Measurements from ENCODE around the gene ROR1. TPM values are rescaled to one million over a fixed set of nuclear protein-coding genes. Genes with fewer than 3 reads are reported as not detected.

Gene ROR1
- total and polyA plus RNA-seq, 2 donors (not counting 3 experiments of a cell fraction or from before 2014, with no cell fraction given) = 2.6 to 3.5 TPM

- H3K9me3 ChIP-seq (replicated peaks; ENCODE audit: control insufficient read depth, insufficient read depth, low read length) = no peaks in the 10 kb centered on the region
- TF ChIP-seq GATA2 (IDR thresholded peaks at IDR 0.05; ENCODE audit: insufficient read depth, insufficient read length, low read depth, low read length) (no peak), POLR2AphosphoS5 (IDR thresholded peaks at IDR 0.05; ENCODE audit: insufficient read depth, low read depth, low read length) (no peak), JUN (IDR thresholded peaks at IDR 0.05; ENCODE audit: borderline replicate concordance, insufficient read depth, insufficient read length, low read depth) (no peak), MAX (IDR thresholded peaks at IDR 0.05; ENCODE audit: insufficient read depth, insufficient read length) (no peak), MYC (IDR thresholded peaks at IDR 0.05; ENCODE audit: low read depth, low read length) (no peak), POLR2A (IDR thresholded peaks at IDR 0.05; ENCODE audit: low read depth, low read length) (no peak), FOS (IDR thresholded peaks at IDR 0.05; ENCODE audit: borderline replicate concordance, insufficient read depth, low read length) (no peak), EZH2 (IDR thresholded peaks at IDR 0.05; ENCODE audit: borderline replicate concordance, low read depth, low read length, severe bottlenecking) (no peak)
- TF ChIP-seq, protein P1, sequence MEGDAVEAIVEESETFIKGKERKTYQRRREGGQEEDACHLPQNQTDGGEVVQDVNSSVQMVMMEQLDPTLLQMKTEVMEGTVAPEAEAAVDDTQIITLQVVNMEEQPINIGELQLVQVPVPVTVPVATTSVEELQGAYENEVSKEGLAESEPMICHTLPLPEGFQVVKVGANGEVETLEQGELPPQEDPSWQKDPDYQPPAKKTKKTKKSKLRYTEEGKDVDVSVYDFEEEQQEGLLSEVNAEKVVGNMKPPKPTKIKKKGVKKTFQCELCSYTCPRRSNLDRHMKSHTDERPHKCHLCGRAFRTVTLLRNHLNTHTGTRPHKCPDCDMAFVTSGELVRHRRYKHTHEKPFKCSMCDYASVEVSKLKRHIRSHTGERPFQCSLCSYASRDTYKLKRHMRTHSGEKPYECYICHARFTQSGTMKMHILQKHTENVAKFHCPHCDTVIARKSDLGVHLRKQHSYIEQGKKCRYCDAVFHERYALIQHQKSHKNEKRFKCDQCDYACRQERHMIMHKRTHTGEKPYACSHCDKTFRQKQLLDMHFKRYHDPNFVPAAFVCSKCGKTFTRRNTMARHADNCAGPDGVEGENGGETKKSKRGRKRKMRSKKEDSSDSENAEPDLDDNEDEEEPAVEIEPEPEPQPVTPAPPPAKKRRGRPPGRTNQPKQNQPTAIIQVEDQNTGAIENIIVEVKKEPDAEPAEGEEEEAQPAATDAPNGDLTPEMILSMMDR (IDR thresholded peaks at IDR 0.05; ENCODE audit: extremely low read depth in 1 of 2, insufficient read depth in 1 of 2, low read depth in 1 of 2, low read length in 2 of 2) = no peak
- ChIA-PET POLR2A (no interaction called here), CTCF (interaction anchor here (0.8 to 6.4 kb wide), 6 partner anchors 22 to 323 kb away, joined by 3 to 71 read pairs (median 4); no protein-coding TSS in a partner anchor)
- no peak overlapping the region for H3K27ac ChIP-seq (ENCODE audit: insufficient read depth, low read depth, low read length)
- no peak for DNase-seq (ENCODE audit: low read depth, low spot score)
- H2AFZ ChIP-seq (ENCODE audit: low read depth, low read length) = no peak overlapping the region
- H3K4me3 ChIP-seq (replicated peaks in 1 of 3; ENCODE audit: insufficient read depth in 1 of 3, low read depth in 1 of 3, low read length in 3 of 3) = no peak overlapping the region
- no peaks in the 10 kb centered on the region for H3K79me2 ChIP-seq (ENCODE audit: control insufficient read depth, insufficient read depth, low read length)
- dilution Hi-C loops (cut with MboI; ENCODE audit: extremely low pct_ligation_motif_present, low sequenced_read_pairs) = no loop called here
- H3K9me1 ChIP-seq (replicated peaks; ENCODE audit: control insufficient read depth, extremely low read depth, insufficient read depth, low read length) = no peaks in the 10 kb centered on the region
- no peaks in the 10 kb centered on the region for H3K36me3 ChIP-seq (ENCODE audit: control insufficient read depth in 2 of 2, extremely low read depth in 1 of 2, insufficient read depth in 2 of 2, low read length in 2 of 2)
- H3K9ac ChIP-seq (replicated peaks; ENCODE audit: extremely low read depth, insufficient read depth, low read length) = no peak overlapping the region
- FAIRE-seq = no peak
- BruUV-seq (replicated peaks) = no TSS peak
- H3K4me2 ChIP-seq (ENCODE audit: insufficient read depth, low read length) = no peak overlapping the region
- H4K20me1 ChIP-seq (replicated peaks; ENCODE audit: control insufficient read depth, extremely low read depth, insufficient read depth, low read length) = no peaks in the 10 kb centered on the region
- H3K27me3 ChIP-seq (ENCODE audit: control insufficient read depth in 2 of 2, insufficient read depth in 2 of 2, low read length in 2 of 2) = no peaks in the 10 kb centered on the region
- intact Hi-C loops (cut with micrococcal nuclease) = loop anchor here (5.0 kb wide), 3 partner anchors 84 to 306 kb away; no protein-coding TSS in a partner anchor
- H3K4me1 ChIP-seq (ENCODE audit: control insufficient read depth, extremely low read depth, insufficient read depth, low read length) = peaks cover 17% of the 10 kb centered on the region
Observed at GRCh38 chr1:63923302-63923701, 149.5 kb downstream of the ROR1 start.

All from endothelial cell of umbilical vein (primary cell).